ENCODE data around the gene KIF1A. TPM values are rescaled to one million over a fixed set of nuclear protein-coding genes. Genes with fewer than 3 reads are reported as not detected.

KIF1A gene
- total and polyA plus RNA-seq, 10 of the 15 experiments (the other 5 are each of a cell fraction or from before 2014, with no cell fraction given): 0.04 to 0.95 (median 0.06) TPM; not detected in 5

DNA sequence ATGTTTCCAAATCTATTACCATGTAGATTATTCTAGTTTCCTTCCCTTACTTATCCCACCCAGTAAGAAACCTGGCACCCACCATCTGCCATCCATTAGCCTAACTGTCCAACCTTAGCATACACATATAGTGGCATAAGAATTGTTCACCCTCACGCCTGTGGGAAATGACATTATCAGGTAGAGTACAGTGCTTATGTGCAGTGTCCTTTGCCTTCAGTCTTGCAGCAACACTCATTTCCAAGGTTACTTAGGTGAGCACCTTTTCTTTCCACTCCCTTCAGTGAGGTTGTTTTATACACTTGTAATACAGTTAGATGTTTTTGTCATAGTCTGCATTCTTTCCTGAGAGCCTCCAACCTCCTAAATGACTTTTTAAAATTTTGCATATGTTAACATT lies 155.4 kb downstream of the KIF1A start (continued):
- TF ChIP-seq, protein P1, sequence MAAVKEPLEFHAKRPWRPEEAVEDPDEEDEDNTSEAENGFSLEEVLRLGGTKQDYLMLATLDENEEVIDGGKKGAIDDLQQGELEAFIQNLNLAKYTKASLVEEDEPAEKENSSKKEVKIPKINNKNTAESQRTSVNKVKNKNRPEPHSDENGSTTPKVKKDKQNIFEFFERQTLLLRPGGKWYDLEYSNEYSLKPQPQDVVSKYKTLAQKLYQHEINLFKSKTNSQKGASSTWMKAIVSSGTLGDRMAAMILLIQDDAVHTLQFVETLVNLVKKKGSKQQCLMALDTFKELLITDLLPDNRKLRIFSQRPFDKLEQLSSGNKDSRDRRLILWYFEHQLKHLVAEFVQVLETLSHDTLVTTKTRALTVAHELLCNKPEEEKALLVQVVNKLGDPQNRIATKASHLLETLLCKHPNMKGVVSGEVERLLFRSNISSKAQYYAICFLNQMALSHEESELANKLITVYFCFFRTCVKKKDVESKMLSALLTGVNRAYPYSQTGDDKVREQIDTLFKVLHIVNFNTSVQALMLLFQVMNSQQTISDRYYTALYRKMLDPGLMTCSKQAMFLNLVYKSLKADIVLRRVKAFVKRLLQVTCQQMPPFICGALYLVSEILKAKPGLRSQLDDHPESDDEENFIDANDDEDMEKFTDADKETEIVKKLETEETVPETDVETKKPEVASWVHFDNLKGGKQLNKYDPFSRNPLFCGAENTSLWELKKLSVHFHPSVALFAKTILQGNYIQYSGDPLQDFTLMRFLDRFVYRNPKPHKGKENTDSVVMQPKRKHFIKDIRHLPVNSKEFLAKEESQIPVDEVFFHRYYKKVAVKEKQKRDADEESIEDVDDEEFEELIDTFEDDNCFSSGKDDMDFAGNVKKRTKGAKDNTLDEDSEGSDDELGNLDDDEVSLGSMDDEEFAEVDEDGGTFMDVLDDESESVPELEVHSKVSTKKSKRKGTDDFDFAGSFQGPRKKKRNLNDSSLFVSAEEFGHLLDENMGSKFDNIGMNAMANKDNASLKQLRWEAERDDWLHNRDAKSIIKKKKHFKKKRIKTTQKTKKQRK (IDR thresholded peaks at IDR 0.05; ENCODE audit: low read depth, low read length): no peak
- TF ChIP-seq, protein P2, sequence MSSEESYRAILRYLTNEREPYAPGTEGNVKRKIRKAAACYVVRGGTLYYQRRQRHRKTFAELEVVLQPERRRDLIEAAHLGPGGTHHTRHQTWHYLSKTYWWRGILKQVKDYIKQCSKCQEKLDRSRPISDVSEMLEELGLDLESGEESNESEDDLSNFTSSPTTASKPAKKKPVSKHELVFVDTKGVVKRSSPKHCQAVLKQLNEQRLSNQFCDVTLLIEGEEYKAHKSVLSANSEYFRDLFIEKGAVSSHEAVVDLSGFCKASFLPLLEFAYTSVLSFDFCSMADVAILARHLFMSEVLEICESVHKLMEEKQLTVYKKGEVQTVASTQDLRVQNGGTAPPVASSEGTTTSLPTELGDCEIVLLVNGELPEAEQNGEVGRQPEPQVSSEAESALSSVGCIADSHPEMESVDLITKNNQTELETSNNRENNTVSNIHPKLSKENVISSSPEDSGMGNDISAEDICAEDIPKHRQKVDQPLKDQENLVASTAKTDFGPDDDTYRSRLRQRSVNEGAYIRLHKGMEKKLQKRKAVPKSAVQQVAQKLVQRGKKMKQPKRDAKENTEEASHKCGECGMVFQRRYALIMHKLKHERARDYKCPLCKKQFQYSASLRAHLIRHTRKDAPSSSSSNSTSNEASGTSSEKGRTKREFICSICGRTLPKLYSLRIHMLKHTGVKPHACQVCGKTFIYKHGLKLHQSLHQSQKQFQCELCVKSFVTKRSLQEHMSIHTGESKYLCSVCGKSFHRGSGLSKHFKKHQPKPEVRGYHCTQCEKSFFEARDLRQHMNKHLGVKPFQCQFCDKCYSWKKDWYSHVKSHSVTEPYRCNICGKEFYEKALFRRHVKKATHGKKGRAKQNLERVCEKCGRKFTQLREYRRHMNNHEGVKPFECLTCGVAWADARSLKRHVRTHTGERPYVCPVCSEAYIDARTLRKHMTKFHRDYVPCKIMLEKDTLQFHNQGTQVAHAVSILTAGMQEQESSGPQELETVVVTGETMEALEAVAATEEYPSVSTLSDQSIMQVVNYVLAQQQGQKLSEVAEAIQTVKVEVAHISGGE (CRISPR knock-in tag; IDR thresholded peaks at IDR 0.05): no peak
- TF ChIP-seq PAX5 (IDR thresholded peaks at IDR 0.05; ENCODE audit: borderline replicate concordance, low read depth, low read length) (no peak), HSF1 (IDR thresholded peaks at IDR 0.05; ENCODE audit: low read depth, low read length) (no peak)

Small RNA genes lying within 50 kb of the gene (small RNA-seq; reads per million reads assigned to genes)
- not detected for gene AC011298.3

Other genes with a start within 250 kb of the KIF1A start
Only the 7 nearest of the 8 such genes appear.
- 0.76 and 1.6 TPM in 2 replicates for gene GPR35, start 194.7 kb downstream of the KIF1A start, total RNA-seq (2014; rRNA removed)
- 0.14 TPM in 1 of 2 replicates, not detected in the other for gene GPR35, start 194.7 kb downstream of the KIF1A start, total RNA-seq (2014; rRNA removed; fragmentation: Illumina TruSeq; extraction: Trizol)
- gene GPR35, start 194.7 kb downstream of the KIF1A start, total RNA-seq (2021): 0.56 and 1.1 TPM in 2 replicates
- 0.43 and 0.75 TPM in 2 replicates for gene GPR35, start 194.7 kb downstream of the KIF1A start, polyA plus RNA-seq (2011; rRNA removed)
- 0.18 TPM in 1 of 2 replicates, not detected in the other for gene GPR35, start 194.7 kb downstream of the KIF1A start, polyA plus RNA-seq (2014; fragmentation: Illumina TruSeq; extraction: Trizol)
- gene GPR35, start 194.7 kb downstream of the KIF1A start, polyA plus RNA-seq (2014; fragmentation: Nextera tagmentation; extraction: Ambion mirVana): not detected
- gene GPR35, start 194.7 kb downstream of the KIF1A start, polyA plus RNA-seq (2014; rRNA removed): 0.74 and 1.3 TPM in 2 replicates
- under 1 TPM; 0.14 to 0.32 TPM for gene GPR35, start 194.7 kb downstream of the KIF1A start, polyA plus RNA-seq (2016; fragmentation: Nextera tagmentation; extraction: Ambion mirVana)
- gene AQP12B, start 137.3 kb downstream of the KIF1A start, total RNA-seq (2014; rRNA removed): not detected in 2 replicates
- not detected in 2 replicates for gene AQP12B, start 137.3 kb downstream of the KIF1A start, total RNA-seq (2014; rRNA removed; fragmentation: Illumina TruSeq; extraction: Trizol)
- gene AQP12B, start 137.3 kb downstream of the KIF1A start, total RNA-seq (2021): not detected in 2 replicates
- gene AQP12B, start 137.3 kb downstream of the KIF1A start, polyA plus RNA-seq (2011; rRNA removed): not detected in 2 replicates
- not detected in 2 replicates for gene AQP12B, start 137.3 kb downstream of the KIF1A start, polyA plus RNA-seq (2014; fragmentation: Illumina TruSeq; extraction: Trizol)
- not detected for gene AQP12B, start 137.3 kb downstream of the KIF1A start, polyA plus RNA-seq (2014; fragmentation: Nextera tagmentation; extraction: Ambion mirVana)
- gene AQP12B, start 137.3 kb downstream of the KIF1A start, polyA plus RNA-seq (2014; rRNA removed): not detected in 2 replicates
- not detected for gene AQP12B, start 137.3 kb downstream of the KIF1A start, polyA plus RNA-seq (2016; fragmentation: Nextera tagmentation; extraction: Ambion mirVana)
- not detected in 2 replicates for gene AQP12A, start 128.4 kb downstream of the KIF1A start, total RNA-seq (2014; rRNA removed)
- not detected in 2 replicates for gene AQP12A, start 128.4 kb downstream of the KIF1A start, total RNA-seq (2014; rRNA removed; fragmentation: Illumina TruSeq; extraction: Trizol)
- not detected in 2 replicates for gene AQP12A, start 128.4 kb downstream of the KIF1A start, total RNA-seq (2021)
- gene AQP12A, start 128.4 kb downstream of the KIF1A start, polyA plus RNA-seq (2011; rRNA removed): not detected in 2 replicates
- gene AQP12A, start 128.4 kb downstream of the KIF1A start, polyA plus RNA-seq (2014; fragmentation: Illumina TruSeq; extraction: Trizol): not detected in 2 replicates
- gene AQP12A, start 128.4 kb downstream of the KIF1A start, polyA plus RNA-seq (2014; fragmentation: Nextera tagmentation; extraction: Ambion mirVana): not detected
- not detected in 2 replicates for gene AQP12A, start 128.4 kb downstream of the KIF1A start, polyA plus RNA-seq (2014; rRNA removed)
- gene AQP12A, start 128.4 kb downstream of the KIF1A start, polyA plus RNA-seq (2016; fragmentation: Nextera tagmentation; extraction: Ambion mirVana): not detected
- gene AGXT, start 48.6 kb upstream of the KIF1A start, total RNA-seq (2014; rRNA removed): not detected in 2 replicates
- gene AGXT, start 48.6 kb upstream of the KIF1A start, total RNA-seq (2014; rRNA removed; fragmentation: Illumina TruSeq; extraction: Trizol): not detected in 2 replicates
- 0.18 and 0.19 TPM in 2 replicates for gene AGXT, start 48.6 kb upstream of the KIF1A start, total RNA-seq (2021)
- not detected in 2 replicates for gene AGXT, start 48.6 kb upstream of the KIF1A start, polyA plus RNA-seq (2011; rRNA removed)
- gene AGXT, start 48.6 kb upstream of the KIF1A start, polyA plus RNA-seq (2014; fragmentation: Illumina TruSeq; extraction: Trizol): not detected in 2 replicates
- not detected for gene AGXT, start 48.6 kb upstream of the KIF1A start, polyA plus RNA-seq (2014; fragmentation: Nextera tagmentation; extraction: Ambion mirVana)
- gene AGXT, start 48.6 kb upstream of the KIF1A start, polyA plus RNA-seq (2014; rRNA removed): not detected in 2 replicates
- not detected for gene AGXT, start 48.6 kb upstream of the KIF1A start, polyA plus RNA-seq (2016; fragmentation: Nextera tagmentation; extraction: Ambion mirVana)
- not detected in 2 replicates for gene MAB21L4, start 75.9 kb upstream of the KIF1A start, total RNA-seq (2014; rRNA removed)
- not detected in 2 replicates for gene MAB21L4, start 75.9 kb upstream of the KIF1A start, total RNA-seq (2014; rRNA removed; fragmentation: Illumina TruSeq; extraction: Trizol)
- gene MAB21L4, start 75.9 kb upstream of the KIF1A start, total RNA-seq (2021): not detected in 2 replicates
- gene MAB21L4, start 75.9 kb upstream of the KIF1A start, polyA plus RNA-seq (2011; rRNA removed): 0.03 TPM in 1 of 2 replicates, not detected in the other
- gene MAB21L4, start 75.9 kb upstream of the KIF1A start, polyA plus RNA-seq (2014; fragmentation: Illumina TruSeq; extraction: Trizol): not detected in 2 replicates
- not detected for gene MAB21L4, start 75.9 kb upstream of the KIF1A start, polyA plus RNA-seq (2014; fragmentation: Nextera tagmentation; extraction: Ambion mirVana)
- gene MAB21L4, start 75.9 kb upstream of the KIF1A start, polyA plus RNA-seq (2014; rRNA removed): not detected in 2 replicates
- not detected for gene MAB21L4, start 75.9 kb upstream of the KIF1A start, polyA plus RNA-seq (2016; fragmentation: Nextera tagmentation; extraction: Ambion mirVana)
- not detected in 2 replicates for gene CROCC2, start 86.1 kb upstream of the KIF1A start, total RNA-seq (2014; rRNA removed)
- not detected in 2 replicates for gene CROCC2, start 86.1 kb upstream of the KIF1A start, total RNA-seq (2014; rRNA removed; fragmentation: Illumina TruSeq; extraction: Trizol)
- gene CROCC2, start 86.1 kb upstream of the KIF1A start, total RNA-seq (2021): not detected in 2 replicates
- gene CROCC2, start 86.1 kb upstream of the KIF1A start, polyA plus RNA-seq (2011; rRNA removed): not detected in 2 replicates
- gene CROCC2, start 86.1 kb upstream of the KIF1A start, polyA plus RNA-seq (2014; fragmentation: Illumina TruSeq; extraction: Trizol): not detected in 2 replicates
- not detected for gene CROCC2, start 86.1 kb upstream of the KIF1A start, polyA plus RNA-seq (2014; fragmentation: Nextera tagmentation; extraction: Ambion mirVana)
- not detected in 2 replicates for gene CROCC2, start 86.1 kb upstream of the KIF1A start, polyA plus RNA-seq (2014; rRNA removed)
- not detected for gene CROCC2, start 86.1 kb upstream of the KIF1A start, polyA plus RNA-seq (2016; fragmentation: Nextera tagmentation; extraction: Ambion mirVana)
- 4.4 and 7.6 TPM in 2 replicates for gene SNED1, start 178.4 kb upstream of the KIF1A start, total RNA-seq (2014; rRNA removed)
- gene SNED1, start 178.4 kb upstream of the KIF1A start, total RNA-seq (2014; rRNA removed; fragmentation: Illumina TruSeq; extraction: Trizol): 3.4 TPM in 2 replicates
- 5.5 and 7.3 TPM in 2 replicates for gene SNED1, start 178.4 kb upstream of the KIF1A start, total RNA-seq (2021)
- gene SNED1, start 178.4 kb upstream of the KIF1A start, polyA plus RNA-seq (2011; rRNA removed): 3.6 and 4.4 TPM in 2 replicates
- gene SNED1, start 178.4 kb upstream of the KIF1A start, polyA plus RNA-seq (2014; fragmentation: Illumina TruSeq; extraction: Trizol): 0.17 and 1.3 TPM in 2 replicates
- under 1 TPM; 0.05 to 0.18 TPM for gene SNED1, start 178.4 kb upstream of the KIF1A start, polyA plus RNA-seq (2014; fragmentation: Nextera tagmentation; extraction: Ambion mirVana)
- gene SNED1, start 178.4 kb upstream of the KIF1A start, polyA plus RNA-seq (2014; rRNA removed): 6.5 and 8.4 TPM in 2 replicates
- gene SNED1, start 178.4 kb upstream of the KIF1A start, polyA plus RNA-seq (2016; fragmentation: Nextera tagmentation; extraction: Ambion mirVana): 1 to 10 TPM; 1.7 to 2.5 TPM